ENCODE results near the gene CT47A1. TPM values are rescaled to one million over a fixed set of nuclear protein-coding genes. Genes with fewer than 3 reads are reported as not detected.

The CT47A1 gene
- total and polyA plus RNA-seq, 2 of the 4 experiments (the other 2 are of a cell fraction): not detected

DNA sequence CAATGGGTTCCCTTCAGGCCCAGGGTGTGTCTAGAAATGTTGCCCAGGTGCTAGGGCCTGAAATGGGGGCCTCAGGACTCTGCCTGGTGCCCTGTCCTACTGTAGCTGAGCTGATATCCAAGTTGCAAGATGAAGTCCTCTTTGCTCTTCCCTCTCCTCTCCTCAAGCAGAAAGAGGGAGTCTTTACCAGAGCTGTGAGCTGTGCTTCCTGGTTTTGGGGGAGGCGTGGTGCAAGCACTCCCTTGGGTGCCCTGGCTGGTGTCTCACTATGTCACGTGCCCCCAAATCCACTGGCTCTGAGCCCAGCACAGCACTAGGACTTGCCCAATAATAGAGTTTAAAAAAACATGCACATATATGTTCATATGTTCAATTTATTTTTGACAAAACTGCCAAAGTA, 29.3 kb upstream of the CT47A1 start:
- no TSS peak for BruUV-seq (replicated peaks)
- no peaks in the 10 kb centered on the region for H3K4me1 ChIP-seq (ENCODE audit: control insufficient read depth, insufficient read depth, low read length)
- H3K23ac ChIP-seq (ENCODE audit: low read depth, low read length): no peak overlapping the region
- H3K79me1 ChIP-seq (ENCODE audit: low read depth in 1 of 2, low read length in 2 of 2): no peaks in the 10 kb centered on the region
- H2BK5ac ChIP-seq (ENCODE audit: low read depth, low read length, poor library complexity, severe bottlenecking): no peak overlapping the region
- H3K9me3 ChIP-seq (ENCODE audit: control insufficient read depth, insufficient read depth, low read length): peaks cover 2% of the 10 kb centered on the region; the same call in 1 of the 2 replicates
- no peak overlapping the region for H3K14ac ChIP-seq (replicated peaks; ENCODE audit: low read depth, low read length)
- in situ Hi-C loops (cut with MboI; ENCODE audit: low sequenced_read_pairs) (no loop called here), intact Hi-C loops (cut with micrococcal nuclease) (no loop called here), dilution Hi-C loops (cut with HindIII; ENCODE audit: low sequenced_read_pairs, unreplicated experiment) (no loop called here)
- H3K18ac ChIP-seq (ENCODE audit: low read depth, low read length): no peak overlapping the region
- no peaks in the 10 kb centered on the region for H3K9me1 ChIP-seq (ENCODE audit: insufficient read depth, low read length)
- no peaks in the 10 kb centered on the region for H3K27me3 ChIP-seq (ENCODE audit: control insufficient read depth, insufficient read depth, low read length)
- H3K9ac ChIP-seq (ENCODE audit: low read depth, low read length): no peak overlapping the region
- WGBS, 2 experiments (ENCODE audit: extremely low coverage in 2 of 2, insufficient read length in 1 of 2): no CpG with 5 or more reads among the region's 2 CpGs
- H2AK5ac ChIP-seq (ENCODE audit: low read depth, low read length): no peak overlapping the region
- ChIA-PET CTCF (no interaction called here), POLR2A (ENCODE audit: unreplicated experiment) (no interaction called here)
- no peak overlapping the region for H2BK20ac ChIP-seq (ENCODE audit: low read depth, low read length)
- H4K20me1 ChIP-seq (ENCODE audit: insufficient read depth, low read length): no peaks in the 10 kb centered on the region
- ATAC-seq (ENCODE audit: low read depth) (no peak), DNase-seq (no peak)
- H3K36me3 ChIP-seq (ENCODE audit: control insufficient read depth, insufficient read depth, low read length): no peaks in the 10 kb centered on the region
- H2BK120ac ChIP-seq (ENCODE audit: low read depth, low read length): no peak overlapping the region
- TF ChIP-seq, protein P1, sequence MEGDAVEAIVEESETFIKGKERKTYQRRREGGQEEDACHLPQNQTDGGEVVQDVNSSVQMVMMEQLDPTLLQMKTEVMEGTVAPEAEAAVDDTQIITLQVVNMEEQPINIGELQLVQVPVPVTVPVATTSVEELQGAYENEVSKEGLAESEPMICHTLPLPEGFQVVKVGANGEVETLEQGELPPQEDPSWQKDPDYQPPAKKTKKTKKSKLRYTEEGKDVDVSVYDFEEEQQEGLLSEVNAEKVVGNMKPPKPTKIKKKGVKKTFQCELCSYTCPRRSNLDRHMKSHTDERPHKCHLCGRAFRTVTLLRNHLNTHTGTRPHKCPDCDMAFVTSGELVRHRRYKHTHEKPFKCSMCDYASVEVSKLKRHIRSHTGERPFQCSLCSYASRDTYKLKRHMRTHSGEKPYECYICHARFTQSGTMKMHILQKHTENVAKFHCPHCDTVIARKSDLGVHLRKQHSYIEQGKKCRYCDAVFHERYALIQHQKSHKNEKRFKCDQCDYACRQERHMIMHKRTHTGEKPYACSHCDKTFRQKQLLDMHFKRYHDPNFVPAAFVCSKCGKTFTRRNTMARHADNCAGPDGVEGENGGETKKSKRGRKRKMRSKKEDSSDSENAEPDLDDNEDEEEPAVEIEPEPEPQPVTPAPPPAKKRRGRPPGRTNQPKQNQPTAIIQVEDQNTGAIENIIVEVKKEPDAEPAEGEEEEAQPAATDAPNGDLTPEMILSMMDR (conservative IDR thresholded peaks at IDR 0.05; ENCODE audit: low read depth, low read length): no peak
- no peak overlapping the region for H4K5ac ChIP-seq (ENCODE audit: low read depth, low read length)
- H3K4me2 ChIP-seq (ENCODE audit: low read depth, low read length): no peak overlapping the region
- H4K8ac ChIP-seq (ENCODE audit: low read depth in 2 of 2, low read length in 2 of 2): no peak overlapping the region
- no peak overlapping the region for H3K4me3 ChIP-seq (ENCODE audit: insufficient read depth, low read depth, low read length)
- no peak overlapping the region for H2AFZ ChIP-seq (replicated peaks; ENCODE audit: low read length, poor library complexity)
- no peak overlapping the region for H2BK15ac ChIP-seq (ENCODE audit: low read depth, low read length)
- no peak overlapping the region for H2AK9ac ChIP-seq (replicated peaks; ENCODE audit: low read depth, low read length, poor library complexity)
- H4K91ac ChIP-seq (ENCODE audit: insufficient read depth, low read depth, low read length): no peak overlapping the region
- H3K56ac ChIP-seq (ENCODE audit: extremely low read depth, insufficient read depth, low read length): no peak overlapping the region
- H3K4ac ChIP-seq (ENCODE audit: low read depth, low read length): no peak overlapping the region
- H3K27ac ChIP-seq (ENCODE audit: insufficient read depth, low read length): no peak overlapping the region

All from IMR-90 (cell line).